GM18498 (cell line): ENCODE data around the gene FAT1.

Source experiments
- ATAC-seq: cut with Tn5 transposase; IDR thresholded peaks from one replicate; pipeline ENCODE4 v1.9.1; 2021; ENCODE audit warnings: mild to moderate bottlenecking, moderate library complexity; ENCODE audit not compliant: unreplicated experiment

FAT1 gene

DNA sequence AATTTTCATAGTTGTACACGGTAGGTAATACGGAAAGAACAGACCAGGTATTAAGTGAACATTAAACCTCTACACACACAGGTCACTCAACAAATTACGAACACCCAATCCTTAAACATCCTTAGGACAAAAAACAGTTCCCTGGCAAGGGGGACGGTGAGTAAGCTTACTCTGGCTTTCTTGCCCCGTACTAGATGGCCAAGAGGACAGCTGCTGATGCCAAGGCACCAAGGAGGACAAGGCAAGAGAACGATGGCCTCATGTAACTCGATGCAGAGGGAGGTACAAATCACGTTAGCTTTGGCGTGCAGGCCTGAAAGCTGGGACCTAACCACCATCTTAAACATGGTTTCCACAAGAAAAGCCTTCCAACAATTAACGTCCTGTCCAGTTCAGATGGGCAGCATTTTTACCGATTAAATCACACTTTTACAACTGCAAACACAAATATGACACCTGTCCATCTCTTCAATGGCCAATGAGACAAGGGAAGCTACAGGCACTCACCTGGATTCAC lies 23.7 kb downstream of the FAT1 start:
- no peak for ATAC-seq

DNA sequence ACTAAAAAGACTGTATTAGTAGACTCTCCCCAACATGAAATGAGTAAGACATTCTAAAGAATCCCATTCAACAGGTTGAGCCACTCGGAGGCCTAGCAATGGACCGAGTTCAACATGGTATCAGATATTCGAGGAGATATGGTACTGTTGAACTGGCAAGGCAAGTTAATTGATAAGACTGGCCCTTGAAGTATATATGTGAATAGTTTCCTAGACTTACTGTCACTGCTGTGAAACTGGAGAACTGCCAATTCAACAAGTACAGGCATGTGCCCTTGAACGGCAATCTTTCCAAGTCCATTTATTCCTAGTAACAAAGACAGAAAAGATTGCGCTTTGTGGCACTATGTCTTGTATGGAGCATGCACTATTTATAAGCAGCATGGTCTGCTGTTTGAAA lies 24.4 kb downstream of the FAT1 start:
- no peak for ATAC-seq

DNA sequence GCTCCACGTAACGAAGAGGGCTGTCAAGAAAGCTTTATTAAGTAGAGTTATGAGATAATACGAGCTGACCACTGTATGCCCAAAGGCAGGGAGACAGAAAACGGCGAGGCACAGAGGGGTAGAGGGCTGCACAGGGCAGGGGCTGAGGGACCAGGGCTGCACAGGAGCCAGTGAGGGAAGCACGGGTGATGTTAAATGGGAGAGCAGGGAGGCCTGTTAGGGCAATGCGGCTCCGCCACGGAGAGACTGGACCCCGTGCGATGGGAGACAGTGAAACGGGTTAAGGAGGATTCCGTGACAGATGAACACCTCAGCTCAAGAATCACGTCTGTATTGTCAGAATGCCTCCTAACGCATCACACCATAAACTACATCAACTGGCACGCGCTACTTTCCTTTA lies 25.1 kb downstream of the FAT1 start:
- ATAC-seq, result no peak

DNA sequence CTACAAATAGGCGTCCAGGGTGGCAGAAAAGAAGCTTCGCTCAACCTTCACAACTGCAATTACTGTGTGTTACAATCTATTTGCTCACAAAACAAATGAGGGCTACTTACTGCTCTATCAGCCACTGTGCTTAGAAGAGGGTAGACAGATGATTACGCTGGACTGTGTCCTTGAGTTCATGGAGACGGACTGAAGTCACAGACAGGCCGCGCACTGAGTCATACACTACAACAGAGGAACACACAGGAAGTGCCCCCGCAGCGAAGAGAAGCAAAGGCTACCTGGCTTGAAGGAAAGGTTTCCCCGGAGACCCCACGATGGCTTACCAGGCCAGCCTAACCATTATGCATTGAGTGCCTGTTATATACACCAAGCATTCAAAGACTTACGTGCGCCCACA lies 25.6 kb downstream of the FAT1 start:
- ATAC-seq, result no peak

DNA sequence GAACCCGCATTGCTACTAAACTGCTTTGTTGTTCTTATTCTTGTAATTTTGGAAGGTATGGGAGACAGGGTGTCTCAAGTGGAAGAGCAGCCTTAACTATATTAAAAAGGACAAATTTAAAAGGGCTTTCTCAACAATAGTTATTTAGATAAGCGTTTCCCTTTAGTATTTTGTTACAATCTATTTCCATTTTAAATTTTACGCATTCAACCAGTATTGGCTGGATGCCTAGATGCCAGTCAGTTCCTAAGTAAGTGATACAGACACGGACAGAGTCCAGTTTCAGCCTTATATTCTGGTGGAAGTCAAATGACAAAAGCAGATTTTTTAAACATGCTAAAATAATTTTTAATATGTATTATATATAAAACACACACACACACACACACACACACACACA lies 28.3 kb downstream of the FAT1 start:
- no peak for ATAC-seq

DNA sequence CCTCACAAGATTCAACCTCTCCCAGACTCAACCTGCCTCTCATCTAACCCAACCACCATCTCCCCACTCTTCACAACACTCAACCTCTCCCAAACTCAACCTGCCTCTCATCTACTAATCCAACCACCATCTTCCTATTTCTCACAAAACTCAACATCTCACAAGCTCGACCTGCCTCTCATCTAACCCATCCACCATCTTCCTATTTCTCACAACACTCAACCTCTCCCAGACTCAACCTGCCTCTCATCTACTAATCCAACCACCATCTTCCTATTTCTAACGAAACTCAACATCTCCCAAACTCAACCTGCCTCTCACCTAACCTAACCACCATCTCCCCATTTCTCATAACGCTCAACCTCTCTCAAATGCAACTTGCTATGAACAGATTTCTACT lies 29.8 kb downstream of the FAT1 start:
- ATAC-seq, result no peak

DNA sequence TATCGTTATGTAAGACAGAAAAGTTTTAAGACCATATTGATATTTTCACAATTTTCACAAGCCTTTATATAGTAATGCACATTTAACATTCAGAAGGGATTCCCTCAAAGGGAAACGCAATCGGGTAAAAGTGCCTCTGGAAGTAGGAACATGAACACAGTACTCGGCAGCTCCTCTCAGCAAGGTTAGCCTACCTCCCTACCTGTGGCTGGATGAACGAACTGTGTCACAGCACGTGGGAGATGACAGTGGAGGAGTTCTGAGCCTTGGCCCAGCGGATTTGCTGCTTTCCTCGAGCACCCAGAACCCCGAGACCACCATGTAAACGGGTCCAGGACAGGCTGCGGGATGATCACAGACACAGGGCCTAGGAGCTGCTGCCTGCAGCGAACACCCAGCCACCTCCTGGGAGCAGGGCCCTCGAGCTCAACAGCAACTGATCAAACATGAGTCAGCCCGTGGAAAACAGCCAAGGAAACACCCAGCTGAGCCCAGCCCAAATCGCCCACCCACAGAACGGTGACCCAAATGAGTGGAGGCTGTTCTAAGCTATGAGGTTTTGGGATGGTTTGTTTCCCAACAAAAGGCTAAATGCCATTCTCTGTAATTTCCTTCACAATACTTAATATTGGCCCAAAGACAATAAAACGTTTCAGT lies 30.4 kb downstream of the FAT1 start:
- no peak for ATAC-seq

DNA sequence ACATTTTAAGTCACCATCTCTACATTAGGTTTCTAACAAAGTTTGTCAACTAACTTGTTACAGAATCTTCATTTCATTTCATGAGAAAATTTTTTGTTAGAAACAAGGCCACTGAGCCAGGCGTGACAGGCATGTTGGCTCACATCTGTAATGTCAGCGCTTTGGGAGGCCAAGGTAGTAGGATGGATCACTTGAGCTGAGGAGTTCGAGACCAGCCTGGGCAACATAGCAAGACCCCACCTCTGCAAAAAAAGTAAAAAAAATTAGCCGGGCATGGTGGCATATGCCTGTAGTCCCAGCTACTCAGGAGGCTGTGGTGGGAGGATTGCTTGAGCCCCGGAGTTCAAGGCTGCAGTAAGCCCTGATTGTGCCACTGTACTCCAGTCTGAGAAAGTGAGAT lies 32.3 kb downstream of the FAT1 start:
- ATAC-seq, result no peak

DNA sequence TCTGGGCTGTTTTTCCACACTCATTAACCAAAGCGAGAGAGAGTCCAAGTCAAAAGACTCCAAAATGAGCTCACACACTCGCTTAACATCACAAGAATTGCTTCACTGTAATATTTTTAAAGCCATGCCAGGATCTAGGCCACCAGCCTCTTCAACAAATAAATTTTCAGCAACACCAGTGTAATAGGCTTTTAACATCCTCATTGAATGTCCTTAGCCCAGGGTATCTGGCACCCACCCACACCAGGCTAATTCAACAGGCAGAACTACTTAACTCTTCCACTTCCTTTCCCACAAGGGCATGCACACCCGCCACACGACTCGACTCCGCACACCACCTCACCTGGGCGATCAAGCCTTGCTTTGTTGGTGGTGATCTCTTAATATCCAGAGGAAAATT lies 34.2 kb downstream of the FAT1 start:
- no peak for ATAC-seq

DNA sequence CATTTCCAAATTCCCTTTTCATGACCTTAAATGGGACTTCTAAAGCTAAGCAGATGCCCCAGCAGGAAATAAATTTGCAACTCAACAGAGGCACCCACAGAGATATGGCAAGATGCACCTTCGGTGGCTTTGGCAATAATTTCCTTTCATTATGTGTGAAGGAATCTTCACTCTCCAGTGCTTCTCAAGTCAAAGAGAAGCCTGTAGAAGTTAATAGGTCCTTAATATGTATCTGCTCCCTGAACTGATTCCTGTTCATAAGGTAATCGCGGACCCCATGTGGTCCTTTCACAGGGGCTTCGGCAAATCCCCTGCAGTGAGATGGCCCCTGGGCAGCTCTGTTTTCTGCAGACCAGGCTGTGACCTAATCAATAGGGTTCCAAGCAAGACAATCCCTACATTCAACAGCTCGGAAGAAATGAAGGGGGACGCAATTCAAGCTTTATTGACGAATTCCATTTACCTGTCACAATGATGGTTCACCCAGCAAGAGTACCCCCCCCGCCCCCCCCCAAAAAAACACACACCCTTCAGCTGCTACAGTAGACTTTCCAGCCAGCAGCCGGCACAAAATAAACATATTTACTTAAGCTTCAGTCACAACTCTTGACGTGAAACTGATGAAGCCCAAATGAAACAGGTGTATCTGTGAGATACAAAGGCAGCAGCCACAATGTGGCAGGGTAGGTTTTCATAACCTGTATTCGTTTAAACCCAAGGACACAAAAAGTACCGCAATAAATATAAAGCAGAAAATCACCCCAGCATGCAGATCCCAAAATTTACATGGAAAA lies 35.3 kb downstream of the FAT1 start:
- ATAC-seq, result no peak

DNA sequence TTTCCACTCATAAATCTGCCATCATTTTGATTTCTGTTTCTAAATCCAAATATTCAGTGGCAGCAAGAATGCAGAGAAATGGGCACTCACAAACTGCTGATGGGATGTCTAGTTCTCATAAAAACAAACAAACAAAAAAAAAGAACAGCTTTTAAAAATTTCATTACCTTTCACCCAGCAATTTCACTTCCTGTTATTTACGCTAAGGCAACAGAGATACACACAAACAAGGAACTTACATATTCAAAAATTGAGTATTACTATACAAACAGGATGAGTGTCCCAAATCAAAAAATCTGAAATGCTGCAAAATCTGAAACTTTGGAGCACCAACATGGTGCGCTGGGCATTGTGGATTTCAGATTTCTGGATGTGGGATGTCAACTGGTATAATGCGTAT lies 36.4 kb downstream of the FAT1 start:
- no peak for ATAC-seq

DNA sequence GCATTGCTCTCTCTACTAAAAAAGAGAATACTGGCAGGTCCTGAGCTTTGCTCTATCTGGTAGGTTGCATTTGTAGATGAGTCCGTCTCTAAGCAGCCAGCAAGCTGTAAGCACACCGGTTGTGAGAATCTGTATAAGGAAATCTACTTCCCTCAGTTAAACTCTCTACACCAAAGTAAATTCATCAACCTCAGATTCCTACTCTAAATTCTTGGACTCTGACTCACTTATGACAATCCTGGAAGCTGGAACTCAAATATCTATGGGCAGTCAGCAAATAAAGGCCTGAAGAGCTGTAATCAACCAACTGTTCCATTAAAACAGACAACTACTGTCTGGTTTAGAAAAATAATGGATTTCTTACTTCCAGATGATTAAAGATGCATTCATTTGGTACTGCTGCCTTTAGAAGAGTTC lies 37.9 kb downstream of the FAT1 start:
- no peak for ATAC-seq

DNA sequence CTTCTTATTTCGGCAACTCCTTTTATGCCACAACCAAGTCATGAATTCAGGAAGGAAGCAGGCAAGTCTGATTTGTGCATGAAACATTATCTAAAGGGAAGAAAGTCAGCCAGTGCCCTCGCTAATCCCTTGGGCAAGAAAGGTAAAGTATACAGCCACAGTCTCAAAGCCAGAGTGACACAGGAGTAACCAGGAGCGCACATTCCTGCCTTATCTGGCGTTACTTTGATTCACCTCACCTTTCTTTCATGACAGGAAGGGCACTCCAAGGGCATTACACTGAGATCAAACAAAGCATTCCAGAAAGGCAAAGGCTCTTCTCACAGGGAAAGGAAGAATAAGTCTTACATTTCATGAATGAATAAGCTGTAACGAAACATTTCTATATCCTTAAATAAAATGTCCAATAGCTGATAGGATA lies 38.8 kb downstream of the FAT1 start:
- ATAC-seq, result no peak

DNA sequence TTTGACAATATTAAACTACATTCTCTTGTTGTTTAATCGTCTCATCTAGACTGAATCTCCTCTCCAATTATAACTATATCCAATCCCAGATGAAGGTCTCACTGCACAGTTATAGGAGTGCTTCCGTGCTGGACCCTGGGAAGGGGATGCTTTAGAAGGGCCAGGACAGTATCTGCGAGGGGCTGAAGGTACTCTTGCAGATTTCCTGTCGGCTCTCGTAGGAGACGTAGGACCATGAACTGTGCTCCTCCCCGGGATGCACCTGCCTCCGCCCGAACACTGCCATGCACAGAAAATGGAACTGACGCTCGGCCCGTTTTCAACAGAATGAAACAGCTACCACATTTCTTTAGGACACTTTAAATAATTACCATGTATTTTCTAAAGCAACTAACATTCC lies 39.4 kb downstream of the FAT1 start:
- no peak for ATAC-seq

DNA sequence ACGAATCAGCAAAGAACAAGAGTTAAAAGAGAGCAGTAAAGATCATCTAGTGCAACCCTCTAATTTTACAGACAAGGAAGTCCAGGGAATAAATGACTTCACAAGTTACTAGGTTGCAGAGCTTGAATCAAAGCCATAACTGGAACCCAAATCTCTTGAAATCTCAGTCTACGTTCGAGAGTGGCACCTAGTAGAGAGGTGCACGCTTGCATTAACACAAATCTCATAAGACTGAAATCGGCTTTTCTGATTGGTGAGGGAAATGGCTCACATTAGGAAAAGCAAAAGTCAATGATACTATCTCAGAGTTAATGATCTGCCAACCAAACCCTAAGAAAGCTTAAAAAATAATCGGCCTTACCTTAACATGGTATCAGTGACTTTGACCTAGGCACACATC lies 43.0 kb downstream of the FAT1 start:
- no peak for ATAC-seq

DNA sequence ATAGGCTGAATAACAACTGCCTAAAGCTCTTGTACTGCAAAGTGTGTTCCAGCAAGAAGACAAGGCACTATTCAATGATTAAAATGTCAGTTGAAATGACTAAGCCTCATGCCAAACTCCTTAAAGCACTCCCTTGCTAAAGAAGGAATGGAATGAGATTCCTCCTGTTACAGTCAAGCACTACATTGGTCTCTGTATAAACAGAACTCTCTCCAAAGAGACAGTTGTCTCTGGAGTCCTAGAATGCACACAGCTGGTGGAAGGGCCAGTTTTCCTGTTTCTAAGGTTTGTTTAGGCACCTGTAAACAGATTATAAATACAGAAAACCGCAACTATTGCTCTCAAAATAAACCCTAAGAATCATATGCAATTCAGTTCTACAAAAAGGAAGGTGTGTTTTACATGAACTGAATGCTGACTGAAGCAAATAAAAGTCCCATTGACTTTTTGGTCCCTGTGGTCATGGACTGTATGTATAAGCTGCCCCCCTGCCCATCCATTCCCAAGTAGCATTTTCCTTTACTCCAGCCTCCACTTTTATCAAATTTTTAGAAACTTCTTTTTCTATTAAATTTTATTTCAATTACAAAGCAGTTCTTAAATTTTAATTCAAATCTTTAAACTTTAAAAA lies 47.0 kb downstream of the FAT1 start:
- ATAC-seq, result no peak

DNA sequence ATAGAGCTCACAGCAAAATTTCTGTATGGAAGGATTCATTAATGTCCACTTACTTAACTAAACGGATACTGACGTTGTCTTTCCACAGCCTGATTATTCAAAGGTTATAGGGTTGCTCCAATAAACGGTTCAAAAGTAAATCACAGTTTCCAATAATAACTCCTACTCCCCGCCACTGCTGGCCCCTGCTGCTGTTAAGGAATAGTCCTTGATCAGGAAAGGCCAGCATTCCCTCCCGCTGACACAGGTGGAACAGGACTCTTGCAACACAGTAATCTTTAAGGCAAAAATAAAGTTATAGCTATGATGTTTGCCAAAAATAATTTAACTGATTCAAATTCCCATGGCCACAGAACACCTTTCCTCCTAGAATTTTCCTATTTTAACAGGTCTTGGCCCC lies 53.9 kb downstream of the FAT1 start:
- ATAC-seq, result no peak

DNA sequence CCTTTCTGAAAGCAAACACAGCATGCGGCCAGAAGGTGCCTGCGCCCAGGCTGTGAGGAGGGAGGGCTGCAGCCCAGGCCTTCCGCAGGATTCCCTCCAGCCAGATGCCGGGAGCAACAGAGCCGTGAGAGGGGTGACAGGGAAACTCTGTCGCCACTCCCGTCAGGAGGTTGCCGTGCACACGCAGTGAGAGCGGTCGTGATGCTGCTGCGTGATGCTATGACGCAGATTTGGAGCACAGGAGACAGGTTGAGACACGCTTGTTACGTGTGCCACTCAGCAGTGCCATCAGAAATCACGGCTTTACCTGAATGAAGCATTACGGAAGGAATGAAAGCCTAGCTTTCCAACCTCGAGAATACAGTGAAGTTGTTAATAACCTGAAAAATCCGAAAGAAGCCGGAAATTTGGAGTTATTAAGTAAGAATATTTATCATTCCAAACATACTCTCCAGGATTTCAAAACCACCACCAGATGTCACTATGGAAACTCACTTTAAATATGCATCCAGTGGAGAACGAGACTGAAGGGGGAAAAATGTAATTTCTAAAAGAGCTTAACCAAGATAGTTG lies 54.4 kb downstream of the FAT1 start:
- ATAC-seq, result no peak

DNA sequence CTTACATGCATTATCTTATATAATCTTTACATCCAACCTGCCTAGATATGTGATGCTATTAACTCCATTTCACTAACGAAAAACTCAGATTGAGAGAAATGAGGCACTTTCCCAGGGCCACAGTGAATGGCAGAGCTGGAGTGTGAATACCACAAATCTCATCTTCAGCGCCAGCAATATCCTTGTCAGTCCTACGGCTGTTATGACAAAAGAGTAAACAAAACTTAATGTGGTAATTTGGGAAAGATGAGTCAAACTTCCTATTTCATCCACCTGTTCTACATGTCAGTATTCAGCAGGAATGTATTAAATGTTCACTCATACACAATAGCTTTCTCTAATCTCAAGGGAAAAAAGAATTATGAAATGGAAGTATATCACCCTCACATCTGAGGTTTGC lies 56.9 kb downstream of the FAT1 start:
- no peak for ATAC-seq

DNA sequence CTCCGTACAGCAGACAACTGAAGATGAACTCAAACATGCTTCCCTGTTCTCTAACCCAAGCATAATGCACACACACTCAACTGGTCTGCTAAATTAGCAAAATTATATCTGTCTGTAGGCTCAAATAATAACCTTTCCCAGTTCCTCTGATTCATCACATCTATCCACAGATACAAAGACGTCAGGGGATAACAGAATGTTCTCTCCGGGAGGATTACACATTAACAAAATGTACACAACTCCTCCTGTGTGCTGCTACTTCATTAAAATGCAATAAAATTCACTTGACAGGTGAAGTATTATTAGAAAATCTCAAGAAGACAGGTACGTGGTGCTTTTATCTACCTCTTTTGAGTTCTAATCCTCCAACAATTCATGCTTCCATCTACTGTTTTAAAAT lies 57.4 kb downstream of the FAT1 start:
- ATAC-seq, result no peak

DNA sequence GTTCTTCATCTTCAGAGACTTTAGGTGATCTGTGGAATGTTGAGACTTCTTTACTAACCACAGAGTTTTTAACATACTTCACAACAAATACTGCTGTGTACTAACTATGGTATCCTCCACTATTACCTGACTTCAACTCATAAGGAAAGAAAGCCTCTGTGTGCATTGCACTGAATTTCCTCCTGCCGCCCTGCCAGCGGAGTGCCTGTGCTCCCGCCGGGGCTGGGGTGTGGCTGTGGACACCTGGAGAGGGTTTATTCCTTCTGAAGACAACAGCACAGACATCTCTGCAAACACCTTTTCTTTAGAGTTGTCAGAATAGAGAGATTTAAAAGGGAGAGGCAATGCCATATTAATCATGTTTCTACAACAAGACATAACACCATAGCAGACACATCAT lies 63.3 kb downstream of the FAT1 start:
- ATAC-seq, result no peak

DNA sequence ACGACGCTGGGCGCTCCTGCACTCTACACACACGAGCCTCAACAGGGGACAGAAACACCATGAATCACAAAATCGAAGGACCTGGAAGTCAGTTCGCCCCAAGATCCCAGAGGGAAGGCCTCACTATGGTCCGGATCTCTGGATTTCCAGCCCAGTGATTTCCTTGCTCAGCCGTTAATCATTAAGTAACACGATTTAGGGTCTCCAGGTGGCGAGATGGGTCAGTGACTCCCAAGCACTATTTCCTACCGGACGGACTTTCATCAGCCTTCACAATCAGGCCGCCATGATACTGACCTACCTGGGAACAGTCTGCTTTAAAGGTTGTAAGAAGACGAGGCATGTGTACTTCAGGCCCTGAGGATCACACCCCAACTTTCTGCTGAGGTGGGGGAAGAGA lies 63.7 kb downstream of the FAT1 start:
- no peak for ATAC-seq
